HL-60 (cell line): Measurements from ENCODE around the gene ELN.

Experiments used
- DNase-seq, 2 experiments: peaks; one replicate each; pipeline ENCODE4 v3.0.0-alpha.2; 2010 to 2020; ENCODE audit warnings: low read depth in 1 of 2, low spot score in 1 of 2
- H3K27ac ChIP-seq: fragments of 250-450 bp; sonication (Bioruptor Pico); replicated peaks from 2 replicates; pipeline ENCODE4 v1.5.1; 2020; ENCODE audit warnings: mild to moderate bottlenecking, moderate library complexity
- H3K27me3 ChIP-seq: fragments of 250-450 bp; sonication (Bioruptor Pico); 2 replicates; pipeline ENCODE4 v1.5.1; 2021; ENCODE audit warnings: mild to moderate bottlenecking, moderate library complexity; ENCODE audit not compliant: insufficient read depth, poor library complexity, severe bottlenecking
- H3K4me3 ChIP-seq: replicated peaks from 2 replicates; pipeline ENCODE4 v1.5.1; 2011; ENCODE audit warnings: mild to moderate bottlenecking, control low read depth, low read length; ENCODE audit not compliant: insufficient read depth
- GABPA ChIP-seq: IDR thresholded peaks from 2 replicates; pipeline ENCODE4 v1.6.1; 2012; ENCODE audit warnings: low read depth
- POLR2AphosphoS5 ChIP-seq: IDR thresholded peaks from 2 replicates; pipeline ENCODE4 v1.6.1; 2012; ENCODE audit warnings: low read depth
- SPI1 ChIP-seq: IDR thresholded peaks from 2 replicates; pipeline ENCODE4 v1.6.1; 2012; ENCODE audit warnings: low read depth, mild to moderate bottlenecking, borderline replicate concordance
- TF ChIP-seq, protein P1 (sequence below): IDR thresholded peaks from one replicate; pipeline ENCODE4 v1.5.1; 2011; ENCODE audit warnings: low read length, control low read depth, inconsistent platforms; ENCODE audit not compliant: insufficient read depth
- TF ChIP-seq, protein P2 (sequence below): IDR thresholded peaks from 2 replicates; pipeline ENCODE4 v1.6.1; 2012; ENCODE audit warnings: low read depth; ENCODE audit not compliant: insufficient replicate concordance

The ELN gene

DNA sequence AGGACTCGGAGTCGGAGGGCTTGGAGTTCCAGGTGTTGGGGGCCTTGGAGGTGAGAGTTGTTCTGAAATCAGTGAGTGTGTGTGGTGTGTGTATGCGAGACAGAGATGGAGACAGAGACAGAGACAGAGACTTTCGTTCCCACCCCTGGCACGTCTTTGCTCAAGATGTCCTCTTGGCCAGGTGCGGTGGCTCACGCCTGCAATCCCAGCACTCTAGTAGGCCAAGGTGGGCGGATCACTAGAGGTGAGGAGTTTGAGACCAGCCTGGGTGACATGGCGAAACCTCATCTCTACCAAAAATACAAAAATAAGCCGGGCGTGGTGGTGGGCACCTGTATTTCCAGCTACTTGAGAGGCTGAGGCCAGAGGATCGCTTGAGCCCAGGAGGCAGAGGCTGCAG lies 35.7 kb downstream of the ELN start:
- Histone ChIP-seq H3K27ac (no peak overlapping the region), H3K4me3 (no peak overlapping the region), H3K27me3 (no peaks in the 10 kb centered on the region)
- no peak for DNase-seq
- no peak for TF ChIP-seq GABPA
- TF ChIP-seq, protein P1, sequence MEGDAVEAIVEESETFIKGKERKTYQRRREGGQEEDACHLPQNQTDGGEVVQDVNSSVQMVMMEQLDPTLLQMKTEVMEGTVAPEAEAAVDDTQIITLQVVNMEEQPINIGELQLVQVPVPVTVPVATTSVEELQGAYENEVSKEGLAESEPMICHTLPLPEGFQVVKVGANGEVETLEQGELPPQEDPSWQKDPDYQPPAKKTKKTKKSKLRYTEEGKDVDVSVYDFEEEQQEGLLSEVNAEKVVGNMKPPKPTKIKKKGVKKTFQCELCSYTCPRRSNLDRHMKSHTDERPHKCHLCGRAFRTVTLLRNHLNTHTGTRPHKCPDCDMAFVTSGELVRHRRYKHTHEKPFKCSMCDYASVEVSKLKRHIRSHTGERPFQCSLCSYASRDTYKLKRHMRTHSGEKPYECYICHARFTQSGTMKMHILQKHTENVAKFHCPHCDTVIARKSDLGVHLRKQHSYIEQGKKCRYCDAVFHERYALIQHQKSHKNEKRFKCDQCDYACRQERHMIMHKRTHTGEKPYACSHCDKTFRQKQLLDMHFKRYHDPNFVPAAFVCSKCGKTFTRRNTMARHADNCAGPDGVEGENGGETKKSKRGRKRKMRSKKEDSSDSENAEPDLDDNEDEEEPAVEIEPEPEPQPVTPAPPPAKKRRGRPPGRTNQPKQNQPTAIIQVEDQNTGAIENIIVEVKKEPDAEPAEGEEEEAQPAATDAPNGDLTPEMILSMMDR: no peak
- TF ChIP-seq, protein P2, sequence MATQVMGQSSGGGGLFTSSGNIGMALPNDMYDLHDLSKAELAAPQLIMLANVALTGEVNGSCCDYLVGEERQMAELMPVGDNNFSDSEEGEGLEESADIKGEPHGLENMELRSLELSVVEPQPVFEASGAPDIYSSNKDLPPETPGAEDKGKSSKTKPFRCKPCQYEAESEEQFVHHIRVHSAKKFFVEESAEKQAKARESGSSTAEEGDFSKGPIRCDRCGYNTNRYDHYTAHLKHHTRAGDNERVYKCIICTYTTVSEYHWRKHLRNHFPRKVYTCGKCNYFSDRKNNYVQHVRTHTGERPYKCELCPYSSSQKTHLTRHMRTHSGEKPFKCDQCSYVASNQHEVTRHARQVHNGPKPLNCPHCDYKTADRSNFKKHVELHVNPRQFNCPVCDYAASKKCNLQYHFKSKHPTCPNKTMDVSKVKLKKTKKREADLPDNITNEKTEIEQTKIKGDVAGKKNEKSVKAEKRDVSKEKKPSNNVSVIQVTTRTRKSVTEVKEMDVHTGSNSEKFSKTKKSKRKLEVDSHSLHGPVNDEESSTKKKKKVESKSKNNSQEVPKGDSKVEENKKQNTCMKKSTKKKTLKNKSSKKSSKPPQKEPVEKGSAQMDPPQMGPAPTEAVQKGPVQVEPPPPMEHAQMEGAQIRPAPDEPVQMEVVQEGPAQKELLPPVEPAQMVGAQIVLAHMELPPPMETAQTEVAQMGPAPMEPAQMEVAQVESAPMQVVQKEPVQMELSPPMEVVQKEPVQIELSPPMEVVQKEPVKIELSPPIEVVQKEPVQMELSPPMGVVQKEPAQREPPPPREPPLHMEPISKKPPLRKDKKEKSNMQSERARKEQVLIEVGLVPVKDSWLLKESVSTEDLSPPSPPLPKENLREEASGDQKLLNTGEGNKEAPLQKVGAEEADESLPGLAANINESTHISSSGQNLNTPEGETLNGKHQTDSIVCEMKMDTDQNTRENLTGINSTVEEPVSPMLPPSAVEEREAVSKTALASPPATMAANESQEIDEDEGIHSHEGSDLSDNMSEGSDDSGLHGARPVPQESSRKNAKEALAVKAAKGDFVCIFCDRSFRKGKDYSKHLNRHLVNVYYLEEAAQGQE: no peak

DNA sequence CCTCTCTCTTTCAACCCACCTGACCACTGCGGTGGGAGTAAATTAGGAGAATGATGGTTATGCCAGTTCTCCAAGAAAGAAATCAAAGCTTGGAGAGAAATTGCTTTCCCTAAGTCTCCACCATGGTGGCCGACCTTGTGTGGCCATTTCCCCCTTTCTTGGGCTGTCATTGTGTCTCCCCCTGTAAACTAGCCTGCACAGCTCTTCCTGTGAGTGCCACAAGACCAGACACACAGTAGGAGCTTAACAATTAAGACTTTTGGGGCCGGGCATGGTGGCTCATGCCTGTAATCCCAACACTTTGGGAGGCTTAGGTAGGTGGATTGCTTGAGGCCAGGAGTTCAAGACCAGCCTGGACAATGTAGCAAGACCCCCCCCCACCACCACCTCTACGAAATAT lies 36.7 kb downstream of the ELN start:
- TF ChIP-seq SPI1: no peak
- no peak for DNase-seq

DNA sequence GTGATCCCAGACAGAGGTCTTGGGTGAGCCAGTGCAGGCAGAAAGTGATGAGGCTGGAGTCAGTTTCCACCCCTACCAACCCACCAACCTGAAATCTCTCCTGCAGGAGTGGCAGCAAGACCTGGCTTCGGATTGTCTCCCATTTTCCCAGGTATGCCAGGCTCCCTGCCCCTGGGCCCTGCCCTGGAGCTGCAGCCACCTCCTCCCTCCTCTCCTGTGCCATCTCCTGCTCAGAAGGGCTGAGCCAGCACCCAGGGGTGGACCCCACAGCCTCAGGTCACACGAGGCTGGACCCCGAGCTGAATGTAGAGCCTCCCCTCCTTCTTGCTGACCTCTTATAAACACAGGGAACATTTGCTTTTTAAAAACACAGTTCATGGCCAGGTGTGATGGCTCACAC lies 38.7 kb downstream of the ELN start:
- Histone ChIP-seq H3K27ac (no peak overlapping the region), H3K27me3 (no peaks in the 10 kb centered on the region), H3K4me3 (no peak overlapping the region)
- TF ChIP-seq, protein P1: no peak
- TF ChIP-seq, protein P2: no peak
- no peak for TF ChIP-seq POLR2AphosphoS5
- no peak for TF ChIP-seq GABPA
- no peak for TF ChIP-seq SPI1
- no peak for DNase-seq

More for the DNA sequence above, 36.7 kb downstream of the ELN start:
- Histone ChIP-seq H3K27ac (no peak overlapping the region), H3K4me3 (no peak overlapping the region), H3K27me3 (no peaks in the 10 kb centered on the region)

DNA sequence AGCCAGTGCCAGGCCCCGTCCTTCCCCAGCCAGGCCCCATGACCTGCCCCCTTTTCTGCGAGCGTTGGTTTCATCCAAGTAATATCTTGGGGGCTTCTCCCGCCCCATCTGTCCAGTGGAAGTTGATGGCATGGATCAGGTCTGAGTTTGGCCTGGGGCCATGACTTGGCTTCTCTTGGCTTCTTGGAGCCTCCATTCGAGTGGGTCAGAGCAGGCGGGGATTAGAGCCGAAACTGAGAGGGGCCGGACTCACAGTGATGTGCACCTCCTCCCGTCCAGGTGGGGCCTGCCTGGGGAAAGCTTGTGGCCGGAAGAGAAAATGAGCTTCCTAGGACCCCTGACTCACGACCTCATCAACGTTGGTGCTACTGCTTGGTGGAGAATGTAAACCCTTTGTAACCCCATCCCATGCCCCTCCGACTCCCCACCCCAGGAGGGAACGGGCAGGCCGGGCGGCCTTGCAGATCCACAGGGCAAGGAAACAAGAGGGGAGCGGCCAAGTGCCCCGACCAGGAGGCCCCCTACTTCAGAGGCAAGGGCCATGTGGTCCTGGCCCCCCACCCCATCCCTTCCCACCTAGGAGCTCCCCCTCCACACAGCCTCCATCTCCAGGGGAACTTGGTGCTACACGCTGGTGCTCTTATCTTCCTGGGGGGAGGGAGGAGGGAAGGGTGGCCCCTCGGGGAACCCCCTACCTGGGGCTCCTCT lies 40.6 kb downstream of the ELN start:
- no peak for DNase-seq
- no peak overlapping the region for H3K4me3 ChIP-seq
- TF ChIP-seq, protein P2: no peak
- H3K27me3 ChIP-seq: no peaks in the 10 kb centered on the region
- no peak overlapping the region for H3K27ac ChIP-seq
